NT2/D1 (cell line): ENCODE data around the gene BRPF1.

Source experiments
- SUZ12 ChIP-seq: IDR thresholded peaks from 2 replicates; pipeline ENCODE4 v1.6.1; 2011; ENCODE audit not compliant: insufficient read length, insufficient read depth; ENCODE audit errors: extremely low read depth
- YY1 ChIP-seq: IDR thresholded peaks from 2 replicates; pipeline ENCODE4 v1.6.1; 2011; ENCODE audit not compliant: insufficient read length, insufficient read depth

DNA sequence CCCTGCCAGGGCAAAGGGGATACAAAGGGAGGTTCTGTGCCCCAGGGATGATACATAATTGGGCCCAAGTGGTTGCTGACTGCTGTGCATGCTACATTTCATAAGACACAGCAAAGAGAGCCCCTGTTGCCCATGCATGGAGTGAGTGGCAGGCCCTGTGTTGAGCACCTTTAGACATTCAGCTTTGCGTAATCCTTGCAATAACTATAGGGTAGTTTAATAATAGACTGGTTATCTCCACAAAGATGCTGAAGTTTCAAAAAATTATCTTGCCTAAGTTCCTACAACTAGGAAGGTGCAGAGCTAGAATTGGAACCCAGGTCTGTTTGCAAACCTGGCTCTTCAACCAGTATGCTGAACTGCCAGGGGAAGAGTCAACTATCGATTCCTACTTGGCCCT is 16.5 kb downstream of the BRPF1 start:
- no peak for TF ChIP-seq YY1
- no peak for TF ChIP-seq SUZ12
